ENCODE data around the gene MYEOV. TPM values are rescaled to one million over a fixed set of nuclear protein-coding genes. Genes with fewer than 3 reads are reported as not detected.
A peak's percentile ranks its signal among the peaks of the same experiment; 100 is the strongest.

Gene MYEOV
- total and polyA plus RNA-seq, 4 donors = 0.79 to 0.90 TPM; not detected in 2

DNA sequence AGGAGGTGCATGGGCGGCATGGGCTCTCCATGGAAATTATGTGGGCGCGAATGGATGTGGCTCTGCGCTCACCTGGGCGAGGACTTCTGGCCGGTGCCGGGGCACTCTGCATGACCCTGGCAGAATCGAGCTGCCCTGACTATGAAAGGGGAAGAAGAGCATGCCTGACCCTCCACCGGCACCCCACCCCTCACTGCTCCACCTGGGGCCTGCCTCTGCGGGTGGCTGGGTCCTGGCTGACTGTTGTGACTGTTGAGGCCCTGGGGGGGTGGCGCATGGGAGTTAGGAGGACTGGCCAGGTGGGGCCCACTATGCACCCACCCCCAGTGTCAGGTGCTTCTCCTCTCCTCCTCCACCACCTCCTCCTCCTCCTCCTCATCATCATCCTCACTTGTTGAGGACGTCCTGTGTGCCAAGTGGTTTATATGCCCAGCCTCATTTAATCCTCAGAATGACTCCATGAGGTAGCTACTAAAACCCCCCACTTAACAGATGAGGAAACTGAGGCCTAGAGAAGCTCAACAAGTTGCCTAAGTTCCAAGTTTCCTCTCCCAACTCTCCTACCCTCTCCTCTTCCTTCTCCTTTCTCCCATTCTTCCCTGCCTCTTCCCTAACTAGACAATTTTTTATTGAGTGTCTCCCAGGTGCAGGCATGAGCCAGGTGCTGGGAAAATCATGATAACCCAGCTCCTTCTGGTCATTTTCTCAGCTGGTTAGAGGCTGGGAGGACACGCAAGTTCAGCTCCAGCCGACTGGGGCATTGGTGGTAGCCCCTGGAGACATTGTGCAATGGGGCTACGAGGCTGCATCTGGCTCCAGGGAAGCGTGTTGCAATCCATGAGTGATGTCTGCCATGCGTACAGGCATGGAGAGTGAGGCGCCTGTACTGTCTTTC lies 2.3 kb downstream of the MYEOV start:
- Histone ChIP-seq H3K9ac (ENCODE audit: low read depth in 1 of 2, low read length in 2 of 2) (no peak overlapping the region), H3K4me1 (ENCODE audit: control insufficient read depth in 4 of 4, insufficient read depth in 4 of 4, low read length in 3 of 4) (peaks cover 6 to 21% (median 16%) of the 10 kb centered on the region in 4 donors), H3K4me3 (ENCODE audit: low read depth in 1 of 3, low read length in 3 of 3) (no peak overlapping the region), H3K9me3 (ENCODE audit: control insufficient read depth in 4 of 4, low read length in 3 of 4) (no peaks in the 10 kb centered on the region), H3K36me3 (ENCODE audit: control insufficient read depth in 4 of 4, insufficient read depth in 3 of 4, low read depth in 1 of 4, low read length in 3 of 4) (no peaks in the 10 kb centered on the region), H3K27ac (ENCODE audit: low read depth in 1 of 2, low read length in 2 of 2) (no peak overlapping the region), H3K27me3 (ENCODE audit: control insufficient read depth in 4 of 4, insufficient read depth in 4 of 4, low read length in 3 of 4) (no peaks in the 10 kb centered on the region)
- no peak for DNase-seq (ENCODE audit: low spot score)
- 72% methylated on average over 18 of the region's 18 CpGs for WGBS
- TF ChIP-seq CTCF (IDR thresholded peaks at IDR 0.05; ENCODE audit: low read depth, low read length, missing input control) (no peak), FOXA1 (IDR thresholded peaks at IDR 0.05) (no peak), RXRA (IDR thresholded peaks at IDR 0.05) (peak; percentile 61 to 63), RAD21 (IDR thresholded peaks at IDR 0.05) (peak in 1 of 2 donors; percentile 69), HNF4A (conservative IDR thresholded peaks at IDR 0.05) (peak in 1 of 2 donors; percentile 45), YY1 (IDR thresholded peaks at IDR 0.05) (no peak)

DNA sequence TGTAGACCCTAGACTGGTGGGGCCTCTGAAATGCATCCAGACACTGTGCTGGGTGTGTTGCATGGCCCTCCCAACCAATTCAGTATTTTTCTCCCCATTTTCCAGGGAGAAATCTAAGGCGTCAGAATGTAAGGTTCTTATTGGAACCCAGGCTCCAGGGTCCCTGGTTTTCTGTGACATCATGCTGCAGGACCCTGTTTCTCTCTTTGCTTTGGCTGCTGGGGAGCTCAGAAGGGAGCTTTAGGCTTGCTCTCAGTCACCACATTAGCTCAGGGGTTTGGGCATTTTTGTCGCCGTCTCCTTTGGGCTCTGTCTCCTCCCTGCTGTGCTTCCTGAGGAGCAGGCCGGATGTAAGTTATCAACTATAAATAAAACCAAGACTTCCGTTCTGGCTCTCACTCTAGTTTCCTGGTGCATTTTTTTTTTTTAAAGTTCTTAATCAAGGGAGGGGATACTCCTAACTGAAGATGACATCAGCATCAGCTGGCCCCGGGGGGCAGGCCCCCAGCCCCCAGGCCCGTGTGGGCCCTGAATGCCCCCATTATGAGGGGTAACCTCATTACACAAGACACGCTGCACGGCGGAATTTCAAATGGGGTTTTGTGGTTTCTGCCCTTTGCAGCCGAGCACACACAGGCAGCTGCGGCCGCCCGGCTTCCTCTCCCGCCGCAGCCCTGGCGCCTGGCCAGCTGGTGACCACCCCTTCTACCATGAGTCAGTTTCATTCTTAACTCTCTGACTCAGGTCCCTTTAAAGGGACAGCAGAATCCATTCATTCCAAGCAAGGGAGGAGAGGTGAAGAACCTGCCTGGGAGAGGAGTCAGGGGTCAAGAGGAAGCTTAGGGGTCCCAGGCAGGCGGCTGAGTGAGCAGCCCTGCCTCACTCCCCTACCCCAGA lies 3.2 kb downstream of the MYEOV start:
- WGBS = 35% methylated on average over 18 of the region's 18 CpGs
- peaks cover 6 to 21% (median 16%) of the 10 kb centered on the region in 4 donors for H3K4me1 ChIP-seq (ENCODE audit: control insufficient read depth in 4 of 4, insufficient read depth in 4 of 4, low read length in 3 of 4)
- peak; percentile 70 for DNase-seq (ENCODE audit: low spot score)

More for the DNA sequence above, 3.2 kb downstream of the MYEOV start:
- peak overlapping the region in 1 of 2 donors; percentile 9 for H3K9ac ChIP-seq (ENCODE audit: low read depth in 1 of 2, low read length in 2 of 2)
- no peaks in the 10 kb centered on the region for H3K27me3 ChIP-seq (ENCODE audit: control insufficient read depth in 4 of 4, insufficient read depth in 4 of 4, low read length in 3 of 4)
- no peak overlapping the region for H3K4me3 ChIP-seq (ENCODE audit: low read depth in 1 of 3, low read length in 3 of 3)
- H3K27ac ChIP-seq (ENCODE audit: low read depth in 1 of 2, low read length in 2 of 2) = peak overlapping the region; percentile 67 to 73
- TF ChIP-seq YY1 (IDR thresholded peaks at IDR 0.05) (peak; percentile 41), MAX (IDR thresholded peaks at IDR 0.05) (no peak), RAD21 (IDR thresholded peaks at IDR 0.05) (peak; percentile 4 to 16), TAF1 (conservative IDR thresholded peaks at IDR 0.05) (no peak), GABPA (IDR thresholded peaks at IDR 0.05 in 1 of 2, conservative IDR thresholded peaks at IDR 0.05 in 1 of 2) (peak in 1 of 2 donors; percentile 59), FOXA1 (IDR thresholded peaks at IDR 0.05) (no peak), JUND (IDR thresholded peaks at IDR 0.05) (peak; percentile 20 to 39), HNF4A (conservative IDR thresholded peaks at IDR 0.05) (no peak), SP1 (IDR thresholded peaks at IDR 0.05) (peak; percentile 45)
- TF ChIP-seq, protein P1, sequence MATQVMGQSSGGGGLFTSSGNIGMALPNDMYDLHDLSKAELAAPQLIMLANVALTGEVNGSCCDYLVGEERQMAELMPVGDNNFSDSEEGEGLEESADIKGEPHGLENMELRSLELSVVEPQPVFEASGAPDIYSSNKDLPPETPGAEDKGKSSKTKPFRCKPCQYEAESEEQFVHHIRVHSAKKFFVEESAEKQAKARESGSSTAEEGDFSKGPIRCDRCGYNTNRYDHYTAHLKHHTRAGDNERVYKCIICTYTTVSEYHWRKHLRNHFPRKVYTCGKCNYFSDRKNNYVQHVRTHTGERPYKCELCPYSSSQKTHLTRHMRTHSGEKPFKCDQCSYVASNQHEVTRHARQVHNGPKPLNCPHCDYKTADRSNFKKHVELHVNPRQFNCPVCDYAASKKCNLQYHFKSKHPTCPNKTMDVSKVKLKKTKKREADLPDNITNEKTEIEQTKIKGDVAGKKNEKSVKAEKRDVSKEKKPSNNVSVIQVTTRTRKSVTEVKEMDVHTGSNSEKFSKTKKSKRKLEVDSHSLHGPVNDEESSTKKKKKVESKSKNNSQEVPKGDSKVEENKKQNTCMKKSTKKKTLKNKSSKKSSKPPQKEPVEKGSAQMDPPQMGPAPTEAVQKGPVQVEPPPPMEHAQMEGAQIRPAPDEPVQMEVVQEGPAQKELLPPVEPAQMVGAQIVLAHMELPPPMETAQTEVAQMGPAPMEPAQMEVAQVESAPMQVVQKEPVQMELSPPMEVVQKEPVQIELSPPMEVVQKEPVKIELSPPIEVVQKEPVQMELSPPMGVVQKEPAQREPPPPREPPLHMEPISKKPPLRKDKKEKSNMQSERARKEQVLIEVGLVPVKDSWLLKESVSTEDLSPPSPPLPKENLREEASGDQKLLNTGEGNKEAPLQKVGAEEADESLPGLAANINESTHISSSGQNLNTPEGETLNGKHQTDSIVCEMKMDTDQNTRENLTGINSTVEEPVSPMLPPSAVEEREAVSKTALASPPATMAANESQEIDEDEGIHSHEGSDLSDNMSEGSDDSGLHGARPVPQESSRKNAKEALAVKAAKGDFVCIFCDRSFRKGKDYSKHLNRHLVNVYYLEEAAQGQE (IDR thresholded peaks at IDR 0.05) = no peak
- TF ChIP-seq, protein P2, sequence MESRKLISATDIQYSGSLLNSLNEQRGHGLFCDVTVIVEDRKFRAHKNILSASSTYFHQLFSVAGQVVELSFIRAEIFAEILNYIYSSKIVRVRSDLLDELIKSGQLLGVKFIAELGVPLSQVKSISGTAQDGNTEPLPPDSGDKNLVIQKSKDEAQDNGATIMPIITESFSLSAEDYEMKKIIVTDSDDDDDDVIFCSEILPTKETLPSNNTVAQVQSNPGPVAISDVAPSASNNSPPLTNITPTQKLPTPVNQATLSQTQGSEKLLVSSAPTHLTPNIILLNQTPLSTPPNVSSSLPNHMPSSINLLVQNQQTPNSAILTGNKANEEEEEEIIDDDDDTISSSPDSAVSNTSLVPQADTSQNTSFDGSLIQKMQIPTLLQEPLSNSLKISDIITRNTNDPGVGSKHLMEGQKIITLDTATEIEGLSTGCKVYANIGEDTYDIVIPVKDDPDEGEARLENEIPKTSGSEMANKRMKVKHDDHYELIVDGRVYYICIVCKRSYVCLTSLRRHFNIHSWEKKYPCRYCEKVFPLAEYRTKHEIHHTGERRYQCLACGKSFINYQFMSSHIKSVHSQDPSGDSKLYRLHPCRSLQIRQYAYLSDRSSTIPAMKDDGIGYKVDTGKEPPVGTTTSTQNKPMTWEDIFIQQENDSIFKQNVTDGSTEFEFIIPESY (IDR thresholded peaks at IDR 0.05) = no peak
- no peaks in the 10 kb centered on the region for H3K9me3 ChIP-seq (ENCODE audit: control insufficient read depth in 4 of 4, low read length in 3 of 4)
- H3K36me3 ChIP-seq (ENCODE audit: control insufficient read depth in 4 of 4, insufficient read depth in 3 of 4, low read depth in 1 of 4, low read length in 3 of 4) = no peaks in the 10 kb centered on the region
